CD14-positive monocyte (primary cell): ENCODE data around the gene SPATA32. TPM values are rescaled to one million over a fixed set of nuclear protein-coding genes. Genes with fewer than 3 reads are reported as not detected.
A peak's percentile ranks its signal among the peaks of the same experiment; 100 is the strongest.

Experiments used
- DNase-seq, 3 donors: peaks; one replicate each; pipeline ENCODE4 v3.0.0-alpha.2; 2011 to 2022
- H2AFZ ChIP-seq: 2 replicates; pipeline ENCODE4 v1.6.0; 2012; ENCODE audit warnings: mild to moderate bottlenecking, low read depth, low read length, inconsistent platforms; ENCODE audit not compliant: insufficient read depth, poor library complexity, severe bottlenecking
- H3K27ac ChIP-seq, 2 donors: 1 replicate in 1 of 2; 2 replicates in 1 of 2; pipeline ENCODE4 v1.5.1; 2012 to 2013; ENCODE audit warnings: low read length in 2 of 2, control low read depth in 1 of 2, inconsistent platforms in 1 of 2, low read depth in 1 of 2, mild to moderate bottlenecking in 1 of 2
- H3K27me3 ChIP-seq, 2 donors: one replicate each; pipeline versions ENCODE4 v1.6.0 to v1.6.1; 2011 to 2013; ENCODE audit warnings: low read length in 2 of 2; ENCODE audit not compliant: control insufficient read depth in 2 of 2, insufficient read depth in 2 of 2
- H3K36me3 ChIP-seq, 2 donors: replicated peaks in 1 of 2; 1 replicate in 1 of 2; 2 replicates in 1 of 2; pipeline versions ENCODE4 v1.5.1 to v1.6.1; 2012 to 2013; ENCODE audit warnings: low read length in 2 of 2, control low read depth in 1 of 2, inconsistent platforms in 1 of 2, mild to moderate bottlenecking in 1 of 2; ENCODE audit not compliant: insufficient read depth in 2 of 2, control insufficient read depth in 1 of 2
- H3K4me1 ChIP-seq, 2 donors: 1 replicate in 1 of 2; 2 replicates in 1 of 2; pipeline versions ENCODE4 v1.5.1 to v1.6.1; 2012 to 2013; ENCODE audit warnings: low read length in 2 of 2, control low read depth in 1 of 2, inconsistent platforms in 1 of 2, mild to moderate bottlenecking in 1 of 2, moderate library complexity in 1 of 2; ENCODE audit not compliant: insufficient read depth in 2 of 2, control insufficient read depth in 1 of 2
- H3K4me2 ChIP-seq: replicated peaks from 2 replicates; pipeline ENCODE3; 2012; ENCODE audit warnings: low read length, moderate library complexity, mild to moderate bottlenecking; ENCODE audit not compliant: poor library complexity, severe bottlenecking; ENCODE audit errors: extremely low read depth
- H3K4me3 ChIP-seq, 3 experiments: fragments of 200-600 bp in 1 of 3; sonication (generic) in 1 of 3; replicated peaks in 1 of 3; 1 replicate in 2 of 3; 2 replicates in 1 of 3; pipeline ENCODE4 v1.5.1; 2011 to 2013; ENCODE audit warnings: low read length in 3 of 3, mild to moderate bottlenecking in 3 of 3, control low read depth in 2 of 3, low read depth in 2 of 3, inconsistent platforms in 1 of 3, moderate library complexity in 1 of 3
- H3K79me2 ChIP-seq: 2 replicates; pipeline ENCODE4 v1.6.0; 2012; ENCODE audit warnings: mild to moderate bottlenecking, control low read depth, inconsistent platforms, low read length, moderate library complexity; ENCODE audit not compliant: insufficient read depth
- H3K9ac ChIP-seq: 2 replicates; pipeline ENCODE4 v1.6.0; 2017; ENCODE audit warnings: low read length, mild to moderate bottlenecking; ENCODE audit not compliant: insufficient read depth, poor library complexity, severe bottlenecking
- H3K9me3 ChIP-seq, 2 donors: replicated peaks in 1 of 2; 1 replicate in 1 of 2; 2 replicates in 1 of 2; pipeline versions ENCODE4 v1.5.1 to v1.6.1; 2012 to 2013; ENCODE audit warnings: low read length in 2 of 2, control low read depth in 1 of 2; ENCODE audit not compliant: control insufficient read depth in 1 of 2, insufficient read depth in 1 of 2
- H4K20me1 ChIP-seq: 2 replicates; pipeline ENCODE4 v1.6.0; 2012; ENCODE audit warnings: mild to moderate bottlenecking, low read length, control low read depth, moderate library complexity; ENCODE audit not compliant: insufficient read depth
- H3K27ac Mint-ChIP-seq, 7 donors: one replicate each; pipeline ENCODE4 v1.8.0; 2020; ENCODE audit warnings: mild to moderate bottlenecking in 7 of 7, mixed read lengths in 7 of 7, moderate library complexity in 6 of 7, inconsistent platforms in 2 of 7
- H3K27me3 Mint-ChIP-seq, 3 donors: one replicate each; pipeline ENCODE4 v1.8.0; 2021 to 2022; ENCODE audit warnings: low read depth in 3 of 3, mild to moderate bottlenecking in 3 of 3, mixed read lengths in 3 of 3, moderate library complexity in 3 of 3, inconsistent platforms in 1 of 3
- H3K36me3 Mint-ChIP-seq, 2 donors: one replicate each; pipeline ENCODE4 v1.8.0; 2020; ENCODE audit warnings: mixed read lengths in 2 of 2, inconsistent platforms in 1 of 2, mild to moderate bottlenecking in 1 of 2
- H3K4me1 Mint-ChIP-seq: one replicate; pipeline ENCODE4 v1.8.0; 2020; ENCODE audit warnings: mild to moderate bottlenecking, mixed read lengths
- H3K4me3 Mint-ChIP-seq, 2 donors: one replicate each; pipeline ENCODE4 v1.8.0; 2020; ENCODE audit warnings: mild to moderate bottlenecking in 2 of 2, mixed read lengths in 2 of 2, moderate library complexity in 1 of 2
- H3K9me3 Mint-ChIP-seq, 7 donors: one replicate each; pipeline ENCODE4 v1.8.0; 2020 to 2022; ENCODE audit warnings: mixed read lengths in 7 of 7, mild to moderate bottlenecking in 6 of 7, moderate library complexity in 6 of 7, inconsistent platforms in 2 of 7
- WGBS: methylation state at CpG from one replicate; pipeline ENCODE4 v1.1.5; 2013; ENCODE audit warnings: missing lambda C conversion rate; ENCODE audit not compliant: insufficient coverage; 5-methylcytosine and 5-hydroxymethylcytosine counted together
- intact Hi-C, 2 donors: fragments of 100-400 bp; cut with micrococcal nuclease; formaldehyde crosslinking; loops; one replicate each; pipeline versions ENCODE4 v1.15.0 to v1.15.1; 2023
- polyA plus RNA-seq, 3 donors: library from polyadenylated mRNA; depleted of rRNA in 1 of 3; unstranded in 2 of 3; stranded (reverse) in 1 of 3; fragments of 300-500 nt in 2 of 3; fragments of >200 nt in 1 of 3; fragmentation: Illumina TruSeq in 2 of 3; gene quantifications; 1 replicate in 2 of 3; 2 replicates in 1 of 3; pipeline ENCODE4 v1.2.3, GENCODE V29; 2012 to 2021
- TF ChIP-seq, protein P1 (sequence below): fragments of 200-600 bp; IDR thresholded peaks from one replicate; pipeline ENCODE4 v1.8.0; 2022; ENCODE audit warnings: antibody characterized with exemption, mild to moderate bottlenecking

SPATA32 gene
- polyA plus RNA-seq, 3 donors: not detected

- Mint-ChIP-seq H3K27me3 (peaks cover 0 to 7% (median 0%) of the 10 kb centered on the region in 3 donors), H3K4me3 (no peak overlapping the region), H3K4me1 (peaks cover 30% of the 10 kb centered on the region), H3K36me3 (peaks cover 90 to 97% of the 10 kb centered on the region in 2 donors), H3K27ac (no peak overlapping the region), H3K9me3 (peaks cover 0 to 3% (median 0%) of the 10 kb centered on the region in 7 donors)
- intact Hi-C loops: no loop called here
- DNase-seq: no peak
- H3K27ac ChIP-seq: no peak overlapping the region
- no peak overlapping the region for H3K9ac ChIP-seq
- H3K36me3 ChIP-seq: peaks cover 97% of the 10 kb centered on the region in 2 donors
- no peaks in the 10 kb centered on the region for H3K9me3 ChIP-seq
- H4K20me1 ChIP-seq: peaks cover 99% of the 10 kb centered on the region
- H3K4me2 ChIP-seq: no peak overlapping the region
- H3K27me3 ChIP-seq: no peaks in the 10 kb centered on the region
- H3K4me3 ChIP-seq: no peak overlapping the region
- H2AFZ ChIP-seq: no peak overlapping the region
- 97% methylated on average over 43 of the region's 62 CpGs for WGBS
- TF ChIP-seq, protein P1, sequence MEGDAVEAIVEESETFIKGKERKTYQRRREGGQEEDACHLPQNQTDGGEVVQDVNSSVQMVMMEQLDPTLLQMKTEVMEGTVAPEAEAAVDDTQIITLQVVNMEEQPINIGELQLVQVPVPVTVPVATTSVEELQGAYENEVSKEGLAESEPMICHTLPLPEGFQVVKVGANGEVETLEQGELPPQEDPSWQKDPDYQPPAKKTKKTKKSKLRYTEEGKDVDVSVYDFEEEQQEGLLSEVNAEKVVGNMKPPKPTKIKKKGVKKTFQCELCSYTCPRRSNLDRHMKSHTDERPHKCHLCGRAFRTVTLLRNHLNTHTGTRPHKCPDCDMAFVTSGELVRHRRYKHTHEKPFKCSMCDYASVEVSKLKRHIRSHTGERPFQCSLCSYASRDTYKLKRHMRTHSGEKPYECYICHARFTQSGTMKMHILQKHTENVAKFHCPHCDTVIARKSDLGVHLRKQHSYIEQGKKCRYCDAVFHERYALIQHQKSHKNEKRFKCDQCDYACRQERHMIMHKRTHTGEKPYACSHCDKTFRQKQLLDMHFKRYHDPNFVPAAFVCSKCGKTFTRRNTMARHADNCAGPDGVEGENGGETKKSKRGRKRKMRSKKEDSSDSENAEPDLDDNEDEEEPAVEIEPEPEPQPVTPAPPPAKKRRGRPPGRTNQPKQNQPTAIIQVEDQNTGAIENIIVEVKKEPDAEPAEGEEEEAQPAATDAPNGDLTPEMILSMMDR: no peak
- H3K79me2 ChIP-seq: peaks cover 59% of the 10 kb centered on the region
- peaks cover 18 to 28% of the 10 kb centered on the region in 2 donors for H3K4me1 ChIP-seq
Observed at GRCh38 chr17:45241328-45242028, 20.4 kb downstream of the SPATA32 start.

GRCh38 chr17:45240905-45241327, 21.0 kb downstream of the SPATA32 start:
- peaks cover 0 to 4% (median under 1%) of the 10 kb centered on the region in 3 donors for H3K27me3 Mint-ChIP-seq
- no peak overlapping the region for H3K4me3 Mint-ChIP-seq
- TF ChIP-seq, protein P1: no peak
- H3K9ac ChIP-seq: no peak overlapping the region
- H3K4me1 ChIP-seq: peaks cover 14 to 23% of the 10 kb centered on the region in 2 donors
- peaks cover 99% of the 10 kb centered on the region for H4K20me1 ChIP-seq
- peaks cover 65% of the 10 kb centered on the region for H3K79me2 ChIP-seq
- peak overlapping the region in 2 of 7 donors; percentile 63 to 69 for H3K27ac Mint-ChIP-seq
- WGBS: 100% methylated on average over 21 of the region's 21 CpGs
- no peaks in the 10 kb centered on the region for H3K27me3 ChIP-seq
- peaks cover 89 to 97% of the 10 kb centered on the region in 2 donors for H3K36me3 Mint-ChIP-seq
- peaks cover 25% of the 10 kb centered on the region for H3K4me1 Mint-ChIP-seq
- no peaks in the 10 kb centered on the region for H3K9me3 Mint-ChIP-seq
- H3K27ac ChIP-seq: no peak overlapping the region
- no peak overlapping the region for H3K4me2 ChIP-seq
- DNase-seq: no peak
- no peaks in the 10 kb centered on the region for H3K9me3 ChIP-seq
- intact Hi-C loops: no loop called here
- H2AFZ ChIP-seq: no peak overlapping the region
- H3K36me3 ChIP-seq: peaks cover 97% of the 10 kb centered on the region in 2 donors
- H3K4me3 ChIP-seq: no peak overlapping the region
